GM12878 (cell line): ENCODE measurements around the gene MCHR1. TPM values are rescaled to one million over a fixed set of nuclear protein-coding genes. Genes with fewer than 3 reads are reported as not detected.

Source experiments
- ATAC-seq: fragments of 200-7000 bp; cut with Tn5 transposase; 3 replicates; pipeline ENCODE4 v1.9.1; 2020; ENCODE audit warnings: mild to moderate bottlenecking, moderate library complexity
- BruUV-seq: library from RNA; stranded (reverse); fragments of 400-500 nt; replicated peaks from 2 replicates; lab custom pipeline; 2021; lab: Mats Ljungman, UMichigan
- CTCF ChIA-PET: fragments of 300-600 bp; sonication (Branson Sonifier 250); formaldehyde crosslinking; extraction: SDS; loops from one replicate; lab custom pipeline; 2021; ENCODE audit warnings: inconsistent platforms; lab: Yijun Ruan, JAX
- POLR2A ChIA-PET: fragments of 350-600 bp; formaldehyde crosslinking; extraction: SDS; loops from one replicate; lab custom pipeline; 2021; ENCODE audit warnings: inconsistent platforms; lab: Charles Lee
- RAD21 ChIA-PET: fragments of 300-600 bp; sonication (Branson Sonifier 250); formaldehyde crosslinking; loops from one replicate; lab custom pipeline; 2023; ENCODE audit warnings: antibody characterized with exemption; ENCODE audit not compliant: unreplicated experiment; lab: Charles Lee
- SMC1A ChIA-PET: fragments of 300-600 bp; sonication (Branson Sonifier 250); formaldehyde crosslinking; loops from one replicate; lab custom pipeline; 2023; ENCODE audit not compliant: unreplicated experiment, uncharacterized antibody; lab: Charles Lee
- DNase-seq: peaks from one replicate; pipeline ENCODE4 v3.0.0-alpha.2; 2011; ENCODE audit warnings: low read depth, low spot score
- FAIRE-seq: peaks from 3 replicates; lab custom pipeline; 2011; peaks lifted over from hg19 to GRCh38; lab: Jason Lieb, UNC
- H2AFZ ChIP-seq: 2 replicates; pipeline ENCODE4 v1.6.0; 2011; ENCODE audit warnings: low read depth, low read length, control low read depth; ENCODE audit not compliant: control insufficient read depth
- H3K27ac ChIP-seq: 2 replicates; pipeline ENCODE4 v1.5.1; 2011; ENCODE audit warnings: control low read depth; ENCODE audit not compliant: control insufficient read depth, insufficient read depth
- H3K27me3 ChIP-seq, 2 experiments: replicated peaks in 1 of 2; 2 replicates each; pipeline versions ENCODE4 v1.6.0 to v1.6.1; 2011; ENCODE audit warnings: low read length in 1 of 2; ENCODE audit not compliant: control insufficient read depth in 2 of 2, insufficient read depth in 2 of 2
- H3K36me3 ChIP-seq, 2 experiments: 2 replicates each; pipeline ENCODE4 v1.5.1; 2011; ENCODE audit warnings: low read length in 1 of 2; ENCODE audit not compliant: control insufficient read depth in 2 of 2, insufficient read depth in 2 of 2
- H3K4me1 ChIP-seq: 2 replicates; pipeline ENCODE4 v1.6.1; 2011; ENCODE audit warnings: mild to moderate bottlenecking, low read length, moderate library complexity, mixed read lengths; ENCODE audit not compliant: control insufficient read depth, insufficient read depth
- H3K4me2 ChIP-seq: 2 replicates; pipeline ENCODE4 v1.6.0; 2011; ENCODE audit warnings: control low read depth; ENCODE audit not compliant: control insufficient read depth, insufficient read depth
- H3K4me3 ChIP-seq: fragments of 200-600 bp; sonication (generic); 2 replicates; pipeline ENCODE4 v1.5.1; 2016
- H3K79me2 ChIP-seq: 2 replicates; pipeline ENCODE4 v1.6.0; 2011; ENCODE audit warnings: low read length; ENCODE audit not compliant: control insufficient read depth, insufficient read depth
- H3K9ac ChIP-seq: 2 replicates; pipeline ENCODE4 v1.8.0; 2011; ENCODE audit warnings: low read length, control low read depth, mixed read lengths; ENCODE audit not compliant: control insufficient read depth, insufficient read depth
- H3K9me3 ChIP-seq: replicated peaks from 3 replicates; pipeline ENCODE4 v1.5.1; 2011; ENCODE audit warnings: mild to moderate bottlenecking, low read length; ENCODE audit not compliant: control insufficient read depth, insufficient read depth
- H4K20me1 ChIP-seq: 2 replicates; pipeline ENCODE4 v1.6.0; 2011; ENCODE audit not compliant: control insufficient read depth, insufficient read depth
- E2F8 ChIP-seq: fragments of 450-650 bp; IDR thresholded peaks from 2 replicates; pipeline ENCODE4 v1.6.1; 2018; ENCODE audit warnings: mild to moderate bottlenecking, low read depth, moderate library complexity; ENCODE audit not compliant: partially characterized antibody
- ESRRA ChIP-seq: IDR thresholded peaks from 2 replicates; pipeline ENCODE4 v1.6.1; 2012; ENCODE audit warnings: mild to moderate bottlenecking, low read length, improper control_type of control experiment
- SUZ12 ChIP-seq: fragments of 200-600 bp; sonication (generic); IDR thresholded peaks from one replicate; pipeline ENCODE4 v1.6.1; 2018; ENCODE audit warnings: antibody characterized with exemption, mild to moderate bottlenecking; ENCODE audit not compliant: unreplicated experiment
- WGBS: methylation state at CpG from one replicate; pipeline ENCODE4 v1.1.6; 2016; ENCODE audit warnings: low lambda C conversion rate; ENCODE audit not compliant: insufficient replicate concordance, insufficient coverage; ENCODE audit errors: missing lambda C conversion rate; 5-methylcytosine and 5-hydroxymethylcytosine counted together
- in situ Hi-C: fragments of 300-500 bp; cut with MboI; formaldehyde crosslinking; loops from 9 replicates; pipeline ENCODE4 v1.14.3; 2018; ENCODE audit warnings: mixed read lengths
- intact Hi-C: fragments of 100-400 bp; cut with micrococcal nuclease; formaldehyde crosslinking; loops from one replicate; pipeline ENCODE4 v1.14.2; 2022; ENCODE audit not compliant: unreplicated experiment
- polyA plus RNA-seq, 11 experiments: library from polyadenylated mRNA; depleted of rRNA in 4 of 11; unstranded in 6 of 11; stranded (reverse) in 5 of 11; fragments of >200 nt; fragmentation: Nextera tagmentation in 4 of 11; fragmentation: Illumina TruSeq in 1 of 11; extraction: Ambion mirVana in 4 of 11; extraction: Trizol in 1 of 11; gene quantifications; 1 replicate in 1 of 11; 2 replicates in 10 of 11; pipeline versions ENCODE4 v1.2.1 to v1.2.3, GENCODE V29; 2011 to 2016; ENCODE audit warnings: inconsistent platforms in 2 of 11, missing spikeins in 2 of 11, low read depth in 1 of 11
- total RNA-seq, 4 experiments: library from RNA; depleted of rRNA in 3 of 4; stranded (reverse); fragments of >200 nt in 3 of 4; fragmentation: Illumina TruSeq in 1 of 4; extraction: Trizol in 1 of 4; gene quantifications; 2 replicates each; pipeline versions ENCODE4 v1.2.1 to v1.2.3, GENCODE V29; 2013 to 2021
- TF ChIP-seq, protein P1 (sequence below): IDR thresholded peaks from 2 replicates; pipeline ENCODE4 v1.6.1; 2011; ENCODE audit warnings: low read depth, low read length, improper control_type of control experiment, borderline replicate concordance

The MCHR1 gene
- total and polyA plus RNA-seq, 10 of the 15 experiments (the other 5 are each of a cell fraction or from before 2014, with no cell fraction given) = not detected

GRCh38 chr22:40633036-40633435, 46.2 kb upstream of the MCHR1 start:
- TF ChIP-seq, protein P1, sequence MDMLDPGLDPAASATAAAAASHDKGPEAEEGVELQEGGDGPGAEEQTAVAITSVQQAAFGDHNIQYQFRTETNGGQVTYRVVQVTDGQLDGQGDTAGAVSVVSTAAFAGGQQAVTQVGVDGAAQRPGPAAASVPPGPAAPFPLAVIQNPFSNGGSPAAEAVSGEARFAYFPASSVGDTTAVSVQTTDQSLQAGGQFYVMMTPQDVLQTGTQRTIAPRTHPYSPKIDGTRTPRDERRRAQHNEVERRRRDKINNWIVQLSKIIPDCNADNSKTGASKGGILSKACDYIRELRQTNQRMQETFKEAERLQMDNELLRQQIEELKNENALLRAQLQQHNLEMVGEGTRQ = no peak
- TF ChIP-seq E2F8 (no peak), SUZ12 (no peak), ESRRA (no peak)
- Histone ChIP-seq H3K4me2 (no peak overlapping the region), H3K79me2 (peaks cover 67% of the 10 kb centered on the region), H3K27me3 (no peaks in the 10 kb centered on the region), H3K9ac (no peak overlapping the region), H3K4me3 (no peak overlapping the region), H3K27ac (no peak overlapping the region), H3K4me1 (peaks cover 10% of the 10 kb centered on the region), H4K20me1 (no peaks in the 10 kb centered on the region), H3K36me3 (no peaks in the 10 kb centered on the region), H2AFZ (no peak overlapping the region), H3K9me3 (peaks cover 2% of the 10 kb centered on the region; the same call in 2 of the 3 replicates)
- POLR2A ChIA-PET = interaction anchor here (0.6 to 2.4 kb wide), 10 partner anchors 10 to 208 kb away, joined by 3 to 12 read pairs (median 5); no protein-coding TSS in a partner anchor
- WGBS = 100% methylated on average over 3 of the region's 3 CpGs
- DNase-seq (no peak), ATAC-seq (no peak), FAIRE-seq (no peak)
- in situ Hi-C loops (no loop called here), intact Hi-C loops (loop anchor here (5.0 kb wide), 1 partner anchor 41 kb away; no protein-coding TSS in a partner anchor)
- CTCF ChIA-PET = interaction anchor here (0.9 to 9.3 kb wide), 7 partner anchors 10 to 197 kb away, joined by 3 to 79 read pairs (median 11); no protein-coding TSS in a partner anchor
- no TSS peak for BruUV-seq
- RAD21 ChIA-PET = interaction anchor here (0.8 to 6.3 kb wide), 8 partner anchors 32 to 266 kb away, joined by 3 to 52 read pairs (median 8); no protein-coding TSS in a partner anchor
- SMC1A ChIA-PET = interaction anchor here (0.8 to 9.9 kb wide), 17 partner anchors 10 to 411 kb away, joined by 3 to 96 read pairs (median 7); no protein-coding TSS in a partner anchor
